Measurements from ENCODE around the gene IL27RA.
"Not testable (repeated sequence)": the region's sequence is repeated elsewhere in the genome, so short reads cannot be mapped to it uniquely, and the experiment has no call there.

The IL27RA gene

GRCh38 chr19:14035159-14035558 lies 3.6 kb downstream of the IL27RA start:
- not testable (repeated sequence) for H3K9me3 Mint-ChIP-seq, H3K4me3 Mint-ChIP-seq, DNase-seq, H3K27me3 Mint-ChIP-seq
- Mint-ChIP-seq H3K36me3 (ENCODE audit: low read depth) (peaks cover 65% of the 10 kb centered on the region), H3K4me1 (ENCODE audit: low read depth) (peaks cover 20% of the 10 kb centered on the region), H3K27ac (peak overlapping the region; percentile 29)

- Mint-ChIP-seq H3K9me3 (no peaks in the 10 kb centered on the region), H3K4me3 (no peak overlapping the region), H3K36me3 (ENCODE audit: low read depth) (peaks cover 70% of the 10 kb centered on the region), H3K27me3 (no peaks in the 10 kb centered on the region), H3K27ac (no peak overlapping the region), H3K4me1 (ENCODE audit: low read depth) (peaks cover 20% of the 10 kb centered on the region)
- DNase-seq, result no peak
Measured at GRCh38 chr19:14035706-14036105, 4.1 kb downstream of the IL27RA start.

- no peak for DNase-seq
- no peak overlapping the region for H3K4me3 Mint-ChIP-seq
- H3K27ac Mint-ChIP-seq, result no peak overlapping the region
- H3K36me3 Mint-ChIP-seq (ENCODE audit: low read depth), result peaks cover 76% of the 10 kb centered on the region
- H3K27me3 Mint-ChIP-seq, result no peaks in the 10 kb centered on the region
- no peaks in the 10 kb centered on the region for H3K9me3 Mint-ChIP-seq
- H3K4me1 Mint-ChIP-seq (ENCODE audit: low read depth), result peaks cover 8% of the 10 kb centered on the region
Measured at GRCh38 chr19:14039181-14039580, 7.6 kb downstream of the IL27RA start.

- DNase-seq, H3K4me3 Mint-ChIP-seq, H3K9me3 Mint-ChIP-seq, H3K27me3 Mint-ChIP-seq: not testable (repeated sequence)
- peak overlapping the region; percentile 77 for H3K27ac Mint-ChIP-seq
- peaks cover 11% of the 10 kb centered on the region for H3K4me1 Mint-ChIP-seq (ENCODE audit: low read depth)
- H3K36me3 Mint-ChIP-seq (ENCODE audit: low read depth), result peaks cover 83% of the 10 kb centered on the region
Measured at GRCh38 chr19:14042659-14043608, 11.4 kb downstream of the IL27RA start.

GRCh38 chr19:14047866-14048265 lies 16.3 kb downstream of the IL27RA start:
- peaks cover 87% of the 10 kb centered on the region for H3K36me3 Mint-ChIP-seq (ENCODE audit: low read depth)
- not testable (repeated sequence) for H3K27me3 Mint-ChIP-seq, H3K4me3 Mint-ChIP-seq, DNase-seq, H3K27ac Mint-ChIP-seq, H3K9me3 Mint-ChIP-seq
- H3K4me1 Mint-ChIP-seq (ENCODE audit: low read depth), result peaks cover 12% of the 10 kb centered on the region

GRCh38 chr19:14048443-14049153 lies 17.0 kb downstream of the IL27RA start:
- no peak overlapping the region for H3K4me3 Mint-ChIP-seq
- peak; percentile 87 for DNase-seq
- H3K27ac Mint-ChIP-seq, result peak overlapping the region; percentile 52
- H3K27me3 Mint-ChIP-seq, result no peaks in the 10 kb centered on the region
- H3K36me3 Mint-ChIP-seq (ENCODE audit: low read depth), result peaks cover 89% of the 10 kb centered on the region
- no peaks in the 10 kb centered on the region for H3K9me3 Mint-ChIP-seq
- peaks cover 12% of the 10 kb centered on the region for H3K4me1 Mint-ChIP-seq (ENCODE audit: low read depth)

GRCh38 chr19:14050512-14050911 lies 18.9 kb downstream of the IL27RA start:
- H3K4me1 Mint-ChIP-seq (ENCODE audit: low read depth), result peaks cover 12% of the 10 kb centered on the region
- H3K27me3 Mint-ChIP-seq, result no peaks in the 10 kb centered on the region
- no peaks in the 10 kb centered on the region for H3K9me3 Mint-ChIP-seq
- H3K27ac Mint-ChIP-seq, result no peak overlapping the region
- no peak overlapping the region for H3K4me3 Mint-ChIP-seq
- no peak for DNase-seq
- H3K36me3 Mint-ChIP-seq (ENCODE audit: low read depth), result peaks cover 74% of the 10 kb centered on the region

GRCh38 chr19:14050961-14051360 lies 19.4 kb downstream of the IL27RA start:
- peaks cover 70% of the 10 kb centered on the region for H3K36me3 Mint-ChIP-seq (ENCODE audit: low read depth)
- H3K27ac Mint-ChIP-seq, DNase-seq, H3K4me3 Mint-ChIP-seq, H3K27me3 Mint-ChIP-seq, H3K9me3 Mint-ChIP-seq: not testable (repeated sequence)
- peaks cover 11% of the 10 kb centered on the region for H3K4me1 Mint-ChIP-seq (ENCODE audit: low read depth)

- Mint-ChIP-seq H3K36me3 (ENCODE audit: low read depth) (peaks cover 61% of the 10 kb centered on the region), H3K27ac (no peak overlapping the region), H3K4me1 (ENCODE audit: low read depth) (peaks cover 7% of the 10 kb centered on the region)
Measured at GRCh38 chr19:14051980-14052379, 20.4 kb downstream of the IL27RA start.

GRCh38 chr19:14052470-14052869 lies 20.9 kb downstream of the IL27RA start:
- H3K4me1 Mint-ChIP-seq (ENCODE audit: low read depth), result peaks cover 8% of the 10 kb centered on the region
- peaks cover 56% of the 10 kb centered on the region for H3K36me3 Mint-ChIP-seq (ENCODE audit: low read depth)

More at GRCh38 chr19:14051980-14052379, 20.4 kb downstream of the IL27RA start:
- no peak for DNase-seq
- no peak overlapping the region for H3K4me3 Mint-ChIP-seq
- H3K27me3 Mint-ChIP-seq, result no peaks in the 10 kb centered on the region
- no peaks in the 10 kb centered on the region for H3K9me3 Mint-ChIP-seq

GRCh38 chr19:14053032-14053431 lies 21.5 kb downstream of the IL27RA start:
- Mint-ChIP-seq H3K9me3 (no peaks in the 10 kb centered on the region), H3K27me3 (peaks cover 5% of the 10 kb centered on the region), H3K27ac (no peak overlapping the region), H3K4me1 (ENCODE audit: low read depth) (peaks cover 12% of the 10 kb centered on the region), H3K36me3 (ENCODE audit: low read depth) (peaks cover 50% of the 10 kb centered on the region), H3K4me3 (no peak overlapping the region)
- no peak for DNase-seq

More at GRCh38 chr19:14052470-14052869, 20.9 kb downstream of the IL27RA start:
- H3K9me3 Mint-ChIP-seq, result no peaks in the 10 kb centered on the region
- no peak overlapping the region for H3K27ac Mint-ChIP-seq
- H3K27me3 Mint-ChIP-seq, result no peaks in the 10 kb centered on the region
- H3K4me3 Mint-ChIP-seq, result no peak overlapping the region
- DNase-seq, result no peak

- no peaks in the 10 kb centered on the region for H3K9me3 Mint-ChIP-seq
- peaks cover 10% of the 10 kb centered on the region for H3K27me3 Mint-ChIP-seq
- no peak overlapping the region for H3K27ac Mint-ChIP-seq
- H3K4me3 Mint-ChIP-seq, result no peak overlapping the region
- no peak for DNase-seq
- peaks cover 45% of the 10 kb centered on the region for H3K36me3 Mint-ChIP-seq (ENCODE audit: low read depth)
- peaks cover 12% of the 10 kb centered on the region for H3K4me1 Mint-ChIP-seq (ENCODE audit: low read depth)
Measured at GRCh38 chr19:14053500-14053899, 21.9 kb downstream of the IL27RA start.

- H3K27me3 Mint-ChIP-seq, result peaks cover 16% of the 10 kb centered on the region
- H3K36me3 Mint-ChIP-seq (ENCODE audit: low read depth), result peaks cover 39% of the 10 kb centered on the region
- H3K9me3 Mint-ChIP-seq, result no peaks in the 10 kb centered on the region
- no peak overlapping the region for H3K4me3 Mint-ChIP-seq
- H3K4me1 Mint-ChIP-seq (ENCODE audit: low read depth), result peaks cover 16% of the 10 kb centered on the region
- peak overlapping the region; percentile 59 for H3K27ac Mint-ChIP-seq
- DNase-seq, result no peak
Measured at GRCh38 chr19:14054099-14054498, 22.5 kb downstream of the IL27RA start.

- H3K27me3 Mint-ChIP-seq, result peaks cover 21% of the 10 kb centered on the region
- no peak overlapping the region for H3K27ac Mint-ChIP-seq
- H3K4me1 Mint-ChIP-seq (ENCODE audit: low read depth), result peaks cover 17% of the 10 kb centered on the region
- no peaks in the 10 kb centered on the region for H3K9me3 Mint-ChIP-seq
- peaks cover 36% of the 10 kb centered on the region for H3K36me3 Mint-ChIP-seq (ENCODE audit: low read depth)
- H3K4me3 Mint-ChIP-seq, result no peak overlapping the region
- no peak for DNase-seq
Measured at GRCh38 chr19:14054721-14055120, 23.2 kb downstream of the IL27RA start.

- Mint-ChIP-seq H3K27me3 (peaks cover 26% of the 10 kb centered on the region), H3K9me3 (no peaks in the 10 kb centered on the region), H3K36me3 (ENCODE audit: low read depth) (peaks cover 29% of the 10 kb centered on the region), H3K4me3 (no peak overlapping the region), H3K4me1 (ENCODE audit: low read depth) (peaks cover 17% of the 10 kb centered on the region), H3K27ac (no peak overlapping the region)
- no peak for DNase-seq
Measured at GRCh38 chr19:14055396-14055795, 23.8 kb downstream of the IL27RA start.
